GM12892 (cell line): ENCODE measurements around the gene MAP2K5.
A peak's percentile ranks its signal among the peaks of the same experiment; 100 is the strongest.
"Not testable (repeated sequence)": the region's sequence is repeated elsewhere in the genome, so short reads cannot be mapped to it uniquely, and the experiment has no call there.

ENCODE experiments used
- DNase-seq: peaks from one replicate; pipeline ENCODE4 v3.0.0; 2011; ENCODE audit not compliant: insufficient read length
- FAIRE-seq: peaks from 2 replicates; lab custom pipeline; 2011; peaks lifted over from hg19 to GRCh38; lab: Jason Lieb, UNC
- POLR2A ChIP-seq: IDR thresholded peaks from 2 replicates; pipeline ENCODE4 v1.6.1; 2011; ENCODE audit warnings: low read depth, low read length, control low read depth
- POLR2AphosphoS5 ChIP-seq: IDR thresholded peaks from 2 replicates; pipeline ENCODE4 v1.6.1; 2011; ENCODE audit warnings: low read depth, low read length, control low read depth
- TAF1 ChIP-seq: IDR thresholded peaks from 2 replicates; pipeline ENCODE4 v1.6.1; 2011; ENCODE audit warnings: low read depth, mild to moderate bottlenecking, control low read depth, low read length, borderline replicate concordance

MAP2K5 gene

GRCh38 chr15:67607329-67607728 lies 64.8 kb downstream of the MAP2K5 start:
- no peak for TF ChIP-seq POLR2AphosphoS5
- DNase-seq, result no peak
- FAIRE-seq, result no peak

- FAIRE-seq, result no peak
Measured at GRCh38 chr15:67607959-67608637, 65.6 kb downstream of the MAP2K5 start.

GRCh38 chr15:67608638-67608959 lies 66.1 kb downstream of the MAP2K5 start:
- TF ChIP-seq POLR2A, result no peak
- TF ChIP-seq TAF1, result no peak
- no peak for TF ChIP-seq POLR2AphosphoS5
- FAIRE-seq (no peak), DNase-seq (no peak)

More at GRCh38 chr15:67607959-67608637, 65.6 kb downstream of the MAP2K5 start:
- TF ChIP-seq POLR2A (no peak), TAF1 (no peak), POLR2AphosphoS5 (no peak)
- DNase-seq, result no peak

- FAIRE-seq, result no peak
- no peak for DNase-seq
Measured at GRCh38 chr15:67611370-67612369, 69.2 kb downstream of the MAP2K5 start.

GRCh38 chr15:67613211-67613610 lies 70.7 kb downstream of the MAP2K5 start:
- TF ChIP-seq POLR2AphosphoS5 (no peak), POLR2A (no peak), TAF1 (no peak)
- no peak for DNase-seq
- FAIRE-seq, result peak; percentile 48

More at GRCh38 chr15:67611370-67612369, 69.2 kb downstream of the MAP2K5 start:
- TF ChIP-seq TAF1 (no peak), POLR2AphosphoS5 (no peak), POLR2A (no peak)

GRCh38 chr15:67613708-67614107 lies 71.2 kb downstream of the MAP2K5 start:
- DNase-seq (no peak), FAIRE-seq (no peak)
- TF ChIP-seq POLR2A, result no peak
- TF ChIP-seq TAF1, result no peak
- no peak for TF ChIP-seq POLR2AphosphoS5

- not testable (repeated sequence) for FAIRE-seq
Measured at GRCh38 chr15:67615131-67615534, 72.6 kb downstream of the MAP2K5 start.

GRCh38 chr15:67618297-67618696 lies 75.8 kb downstream of the MAP2K5 start:
- no peak for TF ChIP-seq TAF1
- TF ChIP-seq POLR2A, result no peak
- no peak for TF ChIP-seq POLR2AphosphoS5
- no peak for FAIRE-seq

More at GRCh38 chr15:67615131-67615534, 72.6 kb downstream of the MAP2K5 start:
- not testable (repeated sequence) for DNase-seq

GRCh38 chr15:67622110-67622509 lies 79.6 kb downstream of the MAP2K5 start:
- DNase-seq, result no peak
- no peak for FAIRE-seq
- TF ChIP-seq TAF1, result no peak
- no peak for TF ChIP-seq POLR2A
- no peak for TF ChIP-seq POLR2AphosphoS5

More at GRCh38 chr15:67618297-67618696, 75.8 kb downstream of the MAP2K5 start:
- no peak for DNase-seq

- DNase-seq, result no peak
- FAIRE-seq, result no peak
- no peak for TF ChIP-seq POLR2A
- TF ChIP-seq POLR2AphosphoS5, result no peak
- TF ChIP-seq TAF1, result no peak
Measured at GRCh38 chr15:67632261-67632660, 89.8 kb downstream of the MAP2K5 start.

GRCh38 chr15:67635950-67636349 lies 93.4 kb downstream of the MAP2K5 start:
- DNase-seq, FAIRE-seq: not testable (repeated sequence)

GRCh38 chr15:67639591-67639990 lies 97.1 kb downstream of the MAP2K5 start:
- no peak for DNase-seq
- FAIRE-seq, result no peak
- TF ChIP-seq TAF1 (no peak), POLR2AphosphoS5 (no peak), POLR2A (no peak)
